DND-41 (cell line): Measurements from ENCODE around the gene DAGLA.
"Not testable (repeated sequence)": the region's sequence is repeated elsewhere in the genome, so short reads cannot be mapped to it uniquely, and the experiment has no call there.

ENCODE experiments used
- EZH2 ChIP-seq: IDR thresholded peaks from 3 replicates; pipeline ENCODE4 v1.6.1; 2012; ENCODE audit warnings: borderline replicate concordance, low read depth, mild to moderate bottlenecking, moderate library complexity, low read length, inconsistent platforms; ENCODE audit not compliant: severe bottlenecking
- TF ChIP-seq, protein P1 (sequence below): IDR thresholded peaks from 2 replicates; pipeline ENCODE4 v1.5.1; 2012; ENCODE audit warnings: borderline replicate concordance, low read length, moderate library complexity, mild to moderate bottlenecking; ENCODE audit not compliant: poor library complexity, severe bottlenecking; ENCODE audit errors: extremely low read depth

DNA sequence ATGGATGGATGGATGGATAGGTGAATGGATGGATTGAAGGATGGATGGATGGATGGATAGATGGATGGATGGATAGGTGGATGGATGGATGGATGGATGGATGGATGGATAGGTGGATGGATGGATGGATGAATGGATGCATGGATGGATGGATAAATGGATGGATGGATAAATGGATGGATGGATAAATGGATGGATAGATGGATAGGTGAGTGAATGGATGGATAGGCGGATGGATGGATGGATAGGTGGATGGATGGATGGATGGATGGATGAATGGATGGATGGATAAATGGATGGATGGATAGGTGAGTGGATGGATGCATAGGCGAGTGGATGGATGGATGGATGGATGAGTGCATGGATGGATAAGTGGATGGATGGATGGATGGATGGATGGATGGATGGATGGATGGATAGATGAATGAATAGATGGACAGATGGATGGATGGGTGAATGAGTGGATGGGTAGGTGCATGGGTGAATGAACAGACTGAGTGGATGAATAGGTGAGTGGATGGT is 6.2 kb upstream of the DAGLA start:
- TF ChIP-seq, protein P1, sequence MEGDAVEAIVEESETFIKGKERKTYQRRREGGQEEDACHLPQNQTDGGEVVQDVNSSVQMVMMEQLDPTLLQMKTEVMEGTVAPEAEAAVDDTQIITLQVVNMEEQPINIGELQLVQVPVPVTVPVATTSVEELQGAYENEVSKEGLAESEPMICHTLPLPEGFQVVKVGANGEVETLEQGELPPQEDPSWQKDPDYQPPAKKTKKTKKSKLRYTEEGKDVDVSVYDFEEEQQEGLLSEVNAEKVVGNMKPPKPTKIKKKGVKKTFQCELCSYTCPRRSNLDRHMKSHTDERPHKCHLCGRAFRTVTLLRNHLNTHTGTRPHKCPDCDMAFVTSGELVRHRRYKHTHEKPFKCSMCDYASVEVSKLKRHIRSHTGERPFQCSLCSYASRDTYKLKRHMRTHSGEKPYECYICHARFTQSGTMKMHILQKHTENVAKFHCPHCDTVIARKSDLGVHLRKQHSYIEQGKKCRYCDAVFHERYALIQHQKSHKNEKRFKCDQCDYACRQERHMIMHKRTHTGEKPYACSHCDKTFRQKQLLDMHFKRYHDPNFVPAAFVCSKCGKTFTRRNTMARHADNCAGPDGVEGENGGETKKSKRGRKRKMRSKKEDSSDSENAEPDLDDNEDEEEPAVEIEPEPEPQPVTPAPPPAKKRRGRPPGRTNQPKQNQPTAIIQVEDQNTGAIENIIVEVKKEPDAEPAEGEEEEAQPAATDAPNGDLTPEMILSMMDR, result not testable (repeated sequence)
- not testable (repeated sequence) for TF ChIP-seq EZH2
